SU-DHL-6 (cell line): ENCODE data around the gene CPEB3.

Source experiments
- H2AFZ ChIP-seq: fragments of 200-600 bp; sonication (generic); 2 replicates; pipeline ENCODE4 v1.6.1; 2014; ENCODE audit warnings: low read depth, mild to moderate bottlenecking, moderate library complexity, mixed read lengths, antibody characterized with exemption, low read length; ENCODE audit not compliant: severe bottlenecking
- H3F3A ChIP-seq: fragments of 200-600 bp; shearing (Covaris generic); 2 replicates; pipeline ENCODE4 v1.6.0; 2016; ENCODE audit warnings: antibody characterized with exemption, mild to moderate bottlenecking; ENCODE audit not compliant: insufficient read depth
- H3K27ac ChIP-seq: fragments of 200-600 bp; sonication (generic); 2 replicates; pipeline ENCODE4 v1.5.1; 2016; ENCODE audit warnings: low read depth, mild to moderate bottlenecking, low read length, moderate library complexity, mixed read lengths
- H3K27me3 ChIP-seq: fragments of 200-600 bp; sonication (generic), shearing (Covaris generic); 2 replicates; pipeline ENCODE4 v1.6.0; 2014; ENCODE audit warnings: mild to moderate bottlenecking, low read length
- H3K36me3 ChIP-seq: fragments of 200-600 bp; sonication (generic); 2 replicates; pipeline ENCODE4 v1.6.1; 2014; ENCODE audit warnings: mild to moderate bottlenecking, low read length, mixed read lengths
- H3K4me2 ChIP-seq: fragments of 300-600, 200-600 bp; shearing (Covaris generic), sonication (generic); 2 replicates; pipeline ENCODE4 v1.6.0; 2014; ENCODE audit warnings: low read length, low read depth, mild to moderate bottlenecking; ENCODE audit not compliant: poor library complexity, severe bottlenecking
- H3K4me3 ChIP-seq: fragments of 200-600 bp; sonication (generic); 2 replicates; pipeline ENCODE4 v1.5.1; 2014; ENCODE audit warnings: antibody characterized with exemption, low read length, mild to moderate bottlenecking, mixed read lengths; ENCODE audit not compliant: insufficient read depth, poor library complexity, severe bottlenecking
- H3K79me2 ChIP-seq: fragments of 200-600 bp; sonication (generic); 2 replicates; pipeline ENCODE4 v1.6.1; 2014; ENCODE audit warnings: mild to moderate bottlenecking, low read length, moderate library complexity; ENCODE audit not compliant: insufficient read depth
- H3K9ac ChIP-seq: fragments of 200-600 bp; sonication (generic); 2 replicates; pipeline ENCODE4 v1.7.0; 2014; ENCODE audit warnings: mild to moderate bottlenecking, low read length
- H3K9me2 ChIP-seq: fragments of 200-600 bp; sonication (generic); replicated peaks from 2 replicates; pipeline ENCODE4 v1.6.1; 2014; ENCODE audit warnings: low read length; ENCODE audit not compliant: insufficient read depth
- H3K9me3 ChIP-seq: fragments of 200-600 bp; sonication (generic); 2 replicates; pipeline ENCODE4 v1.6.1; 2014; ENCODE audit warnings: low read length, mixed read lengths; ENCODE audit not compliant: insufficient read depth
- H4K20me1 ChIP-seq: fragments of 200-600 bp; sonication (generic); 2 replicates; pipeline ENCODE4 v1.6.1; 2014; ENCODE audit warnings: low read depth, mild to moderate bottlenecking, antibody characterized with exemption, low read length, moderate library complexity, mixed read lengths
- EZH2phosphoT487 ChIP-seq: fragments of 200-600 bp; sonication (generic), shearing (Covaris generic); conservative IDR thresholded peaks from 2 replicates; pipeline ENCODE4 v1.6.1; 2018; ENCODE audit warnings: mild to moderate bottlenecking, antibody characterized with exemption, low read length, moderate library complexity, mixed read lengths
- TF ChIP-seq, protein P1 (sequence below): fragments of 200-600 bp; sonication (generic); IDR thresholded peaks from one replicate; pipeline ENCODE4 v1.5.1; 2017; ENCODE audit warnings: antibody characterized with exemption, mild to moderate bottlenecking, low read length, moderate library complexity; ENCODE audit not compliant: insufficient read depth, poor library complexity, severe bottlenecking

Gene CPEB3

DNA sequence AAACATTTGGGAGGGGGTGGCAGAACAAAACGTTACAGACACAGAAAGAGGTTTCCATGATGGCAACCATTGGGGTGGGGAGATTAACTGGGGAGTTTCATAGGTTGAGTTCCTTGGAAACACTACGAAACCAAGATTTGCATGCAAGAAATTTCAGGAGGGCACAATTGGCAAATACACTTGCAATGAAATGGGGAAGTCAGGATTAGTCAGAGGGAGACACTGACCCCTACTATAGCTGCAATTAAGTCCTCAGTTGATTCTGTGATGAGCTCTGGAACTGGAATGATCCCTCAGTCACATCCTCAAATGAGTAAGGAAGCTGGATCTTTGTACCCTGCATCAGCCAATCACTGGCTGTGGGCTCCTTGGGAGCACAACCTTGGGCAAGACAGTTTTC, 22.1 kb downstream of the CPEB3 start:
- Histone ChIP-seq H4K20me1 (0 out of 2 replicates have a peak, but pooled peaks cover 3% of the 10 kb centered on the region), H3K27ac (no peak overlapping the region), H2AFZ (no peak overlapping the region), H3K36me3 (no peaks in the 10 kb centered on the region; the same call in 1 of the 2 replicates), H3K79me2 (no peaks in the 10 kb centered on the region), H3K9me2 (no peaks in the 10 kb centered on the region), H3K9me3 (no peaks in the 10 kb centered on the region), H3K9ac (no peak overlapping the region), H3K4me3 (no peak overlapping the region), H3F3A (no peaks in the 10 kb centered on the region), H3K27me3 (no peaks in the 10 kb centered on the region), H3K4me2 (no peak overlapping the region)
- TF ChIP-seq, protein P1, sequence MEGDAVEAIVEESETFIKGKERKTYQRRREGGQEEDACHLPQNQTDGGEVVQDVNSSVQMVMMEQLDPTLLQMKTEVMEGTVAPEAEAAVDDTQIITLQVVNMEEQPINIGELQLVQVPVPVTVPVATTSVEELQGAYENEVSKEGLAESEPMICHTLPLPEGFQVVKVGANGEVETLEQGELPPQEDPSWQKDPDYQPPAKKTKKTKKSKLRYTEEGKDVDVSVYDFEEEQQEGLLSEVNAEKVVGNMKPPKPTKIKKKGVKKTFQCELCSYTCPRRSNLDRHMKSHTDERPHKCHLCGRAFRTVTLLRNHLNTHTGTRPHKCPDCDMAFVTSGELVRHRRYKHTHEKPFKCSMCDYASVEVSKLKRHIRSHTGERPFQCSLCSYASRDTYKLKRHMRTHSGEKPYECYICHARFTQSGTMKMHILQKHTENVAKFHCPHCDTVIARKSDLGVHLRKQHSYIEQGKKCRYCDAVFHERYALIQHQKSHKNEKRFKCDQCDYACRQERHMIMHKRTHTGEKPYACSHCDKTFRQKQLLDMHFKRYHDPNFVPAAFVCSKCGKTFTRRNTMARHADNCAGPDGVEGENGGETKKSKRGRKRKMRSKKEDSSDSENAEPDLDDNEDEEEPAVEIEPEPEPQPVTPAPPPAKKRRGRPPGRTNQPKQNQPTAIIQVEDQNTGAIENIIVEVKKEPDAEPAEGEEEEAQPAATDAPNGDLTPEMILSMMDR = no peak
- no peak for TF ChIP-seq EZH2phosphoT487

DNA sequence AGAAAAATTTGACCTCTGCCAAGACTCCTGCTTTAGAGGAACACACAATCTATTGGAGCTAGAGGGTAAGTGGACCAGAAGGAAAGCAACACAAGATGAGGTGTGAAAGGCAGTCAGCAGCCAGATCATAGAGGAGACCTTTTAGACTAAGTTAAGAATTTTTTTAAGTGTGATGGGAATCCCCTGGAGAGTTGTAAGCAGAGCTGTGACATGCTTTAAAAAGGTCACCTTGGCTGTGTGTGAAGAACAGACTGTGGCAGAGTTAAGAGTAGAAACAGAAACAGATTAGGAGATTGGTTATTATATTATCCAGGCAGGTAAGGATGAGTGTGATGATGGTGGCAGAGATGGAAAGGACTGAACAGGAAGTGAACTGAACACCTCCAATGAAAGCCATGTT, 23.5 kb downstream of the CPEB3 start:
- no peak overlapping the region for H3K9ac ChIP-seq
- no peak for TF ChIP-seq EZH2phosphoT487
- TF ChIP-seq, protein P1 = no peak

DNA sequence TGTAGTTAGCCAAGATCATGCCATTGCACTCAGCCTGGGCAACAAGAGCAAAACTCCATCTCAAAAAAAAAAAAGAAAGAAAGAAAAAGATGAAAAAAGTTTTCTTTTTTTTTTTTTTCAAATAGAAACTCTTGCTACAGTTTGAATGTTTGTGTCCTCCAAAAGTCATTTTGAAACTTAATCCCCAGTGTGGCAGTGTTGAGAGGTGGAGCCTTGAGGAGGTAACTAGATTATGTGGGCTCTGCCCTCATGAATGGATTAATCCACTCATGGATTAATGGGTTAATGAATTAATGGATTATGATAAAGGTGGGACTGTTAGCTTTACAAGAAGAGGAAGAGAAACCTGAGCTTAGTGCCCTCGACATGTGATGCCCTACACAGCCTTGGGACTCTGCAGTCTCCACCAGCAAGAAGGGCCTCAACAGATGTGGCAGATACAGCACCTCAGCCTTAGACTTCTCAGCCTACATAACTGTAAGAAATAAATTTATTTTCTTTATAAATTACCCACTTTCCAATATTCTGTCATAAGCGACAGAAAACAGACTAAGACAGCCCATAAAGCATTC, 25.1 kb downstream of the CPEB3 start:
- H3K9ac ChIP-seq = no peak overlapping the region
- no peaks in the 10 kb centered on the region for H3K9me2 ChIP-seq
- H3K36me3 ChIP-seq = no peaks in the 10 kb centered on the region; the same call in 1 of the 2 replicates
- no peak overlapping the region for H2AFZ ChIP-seq
- H3K9me3 ChIP-seq = no peaks in the 10 kb centered on the region
- no peaks in the 10 kb centered on the region for H4K20me1 ChIP-seq
- H3F3A ChIP-seq = no peaks in the 10 kb centered on the region
- H3K79me2 ChIP-seq = no peaks in the 10 kb centered on the region
- no peak overlapping the region for H3K4me2 ChIP-seq
- no peaks in the 10 kb centered on the region for H3K27me3 ChIP-seq
- H3K27ac ChIP-seq = no peak overlapping the region
- H3K4me3 ChIP-seq = no peak overlapping the region
- TF ChIP-seq EZH2phosphoT487 = no peak
- TF ChIP-seq, protein P1 = no peak

More for the DNA sequence above, 23.5 kb downstream of the CPEB3 start:
- Histone ChIP-seq H3K79me2 (no peaks in the 10 kb centered on the region), H3K4me2 (no peak overlapping the region), H4K20me1 (no peaks in the 10 kb centered on the region), H3K36me3 (no peaks in the 10 kb centered on the region; the same call in 1 of the 2 replicates), H3K9me3 (no peaks in the 10 kb centered on the region), H3K27me3 (no peaks in the 10 kb centered on the region), H2AFZ (no peak overlapping the region), H3K27ac (no peak overlapping the region), H3K4me3 (no peak overlapping the region), H3F3A (no peaks in the 10 kb centered on the region), H3K9me2 (no peaks in the 10 kb centered on the region)
